MCF 10A (cell line): ENCODE results near the gene HPS3. TPM values are rescaled to one million over a fixed set of nuclear protein-coding genes. Genes with fewer than 3 reads are reported as not detected.
A peak's percentile ranks its signal among the peaks of the same experiment; 100 is the strongest.

Experiments used
- BruUV-seq: library from RNA; stranded (reverse); fragments of 400-500 nt; replicated peaks from 2 replicates; lab custom pipeline; 2021; lab: Mats Ljungman, UMichigan
- CTCF ChIA-PET: fragments of 300-600 bp; sonication (Branson Sonifier 250); formaldehyde crosslinking; extraction: SDS; loops from one replicate; lab custom pipeline; 2021; ENCODE audit warnings: antibody characterized with exemption, inconsistent platforms; lab: Yijun Ruan, JAX
- POLR2A ChIA-PET: fragments of 300-600, 350-650 bp; sonication (Branson Sonifier 250); formaldehyde crosslinking; extraction: SDS; loops from one replicate; lab custom pipeline; 2020; ENCODE audit warnings: antibody characterized with exemption, inconsistent platforms; lab: Yijun Ruan, JAX
- DNase-seq: peaks from one replicate; pipeline ENCODE4 v3.0.0-alpha.2; 2018; ENCODE audit not compliant: unreplicated experiment
- H3K27ac Mint-ChIP-seq: one replicate; pipeline ENCODE4 v1.8.0; 2022; ENCODE audit warnings: mild to moderate bottlenecking, low read depth, mixed read lengths; ENCODE audit not compliant: unreplicated experiment
- H3K27me3 Mint-ChIP-seq: one replicate; pipeline ENCODE4 v1.8.0; 2022; ENCODE audit warnings: mixed read lengths; ENCODE audit not compliant: insufficient read depth, unreplicated experiment
- H3K36me3 Mint-ChIP-seq: one replicate; pipeline ENCODE4 v1.8.0; 2022; ENCODE audit warnings: mild to moderate bottlenecking, moderate library complexity, mixed read lengths; ENCODE audit not compliant: insufficient read depth, unreplicated experiment
- H3K4me1 Mint-ChIP-seq: one replicate; pipeline ENCODE4 v1.8.0; 2022; ENCODE audit warnings: mixed read lengths; ENCODE audit not compliant: insufficient read depth, unreplicated experiment
- H3K4me3 Mint-ChIP-seq: one replicate; pipeline ENCODE4 v1.8.0; 2022; ENCODE audit warnings: mild to moderate bottlenecking, moderate library complexity, mixed read lengths; ENCODE audit not compliant: unreplicated experiment
- H3K9me3 Mint-ChIP-seq: one replicate; pipeline ENCODE4 v1.8.0; 2022; ENCODE audit warnings: mixed read lengths; ENCODE audit not compliant: unreplicated experiment
- CTCF ChIP-seq: fragments of 200-600 bp; IDR thresholded peaks from one replicate; pipeline ENCODE4 v1.8.0; 2022; ENCODE audit warnings: antibody characterized with exemption, mild to moderate bottlenecking; ENCODE audit not compliant: unreplicated experiment
- intact Hi-C: fragments of 100-400 bp; cut with micrococcal nuclease; formaldehyde crosslinking; loops from 2 replicates; pipeline ENCODE4 v1.14.1; 2022
- total RNA-seq: library from RNA; stranded (reverse); gene quantifications from 2 replicates; pipeline ENCODE4 v1.2.3, GENCODE V29; 2022

HPS3 gene
- total RNA-seq, 1 experiment from 2014 or later, result 7.7 TPM

GRCh38 chr3:149131589-149131988 lies 2.2 kb downstream of the HPS3 start:
- TF ChIP-seq CTCF, result no peak
- H3K36me3 Mint-ChIP-seq, result no peaks in the 10 kb centered on the region
- peak overlapping the region; percentile 17 for H3K27ac Mint-ChIP-seq
- ChIA-PET POLR2A (no interaction called here), CTCF (interaction anchor here (0.6 to 4.8 kb wide), 4 partner anchors 12 to 143 kb away, joined by 3 to 60 read pairs (median 4); no protein-coding TSS in a partner anchor)
- peak overlapping the region; percentile 93 for H3K4me3 Mint-ChIP-seq
- no peaks in the 10 kb centered on the region for H3K9me3 Mint-ChIP-seq
- H3K27me3 Mint-ChIP-seq, result no peaks in the 10 kb centered on the region
- intact Hi-C loops, result no loop called here
- peaks cover 28% of the 10 kb centered on the region for H3K4me1 Mint-ChIP-seq
- no peak for DNase-seq
- no TSS peak for BruUV-seq

- no peak for DNase-seq
- POLR2A ChIA-PET, result interaction anchor here (0.7 kb wide), 1 partner anchor 13 kb away, joined by 3 read pairs; no protein-coding TSS in a partner anchor
- no TSS peak for BruUV-seq
Measured at GRCh38 chr3:149134575-149134974, 5.1 kb downstream of the HPS3 start.

DNA sequence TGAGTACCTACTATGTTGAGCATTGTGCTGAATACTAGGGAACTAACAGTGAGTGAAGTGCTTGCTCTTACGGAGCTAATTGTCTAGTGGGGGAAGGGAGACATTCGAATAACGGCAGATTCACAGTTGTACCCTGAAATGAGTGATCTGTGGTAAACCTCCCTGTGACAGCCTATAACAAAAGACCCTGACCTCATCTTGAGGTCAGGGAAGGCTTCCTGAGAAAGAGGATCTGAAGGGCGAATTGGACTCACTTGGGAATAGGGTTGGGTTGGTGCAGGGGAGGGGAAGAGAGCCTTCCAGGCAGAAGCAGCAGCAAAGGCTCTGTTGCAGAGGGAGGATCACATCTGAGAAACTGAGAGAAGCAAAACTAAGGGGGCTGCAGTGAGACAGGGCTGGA lies 13.2 kb downstream of the HPS3 start:
- H3K36me3 Mint-ChIP-seq, result peaks cover 12% of the 10 kb centered on the region
- H3K27me3 Mint-ChIP-seq, result no peaks in the 10 kb centered on the region
- no peak for DNase-seq
- no peaks in the 10 kb centered on the region for H3K4me1 Mint-ChIP-seq
- POLR2A ChIA-PET, result no interaction called here
- BruUV-seq, result no TSS peak
- no peak for TF ChIP-seq CTCF
- intact Hi-C loops, result no loop called here
- CTCF ChIA-PET, result interaction anchor here (0.5 kb wide), 1 partner anchor 22 kb away, joined by 4 read pairs; no protein-coding TSS in a partner anchor
- no peak overlapping the region for H3K4me3 Mint-ChIP-seq
- H3K27ac Mint-ChIP-seq, result no peak overlapping the region
- no peaks in the 10 kb centered on the region for H3K9me3 Mint-ChIP-seq

More at GRCh38 chr3:149134575-149134974, 5.1 kb downstream of the HPS3 start:
- CTCF ChIA-PET, result interaction anchor here (0.6 to 1.5 kb wide), 2 partner anchors 13 to 15 kb away, joined by 3 to 5 read pairs; no protein-coding TSS in a partner anchor
- Mint-ChIP-seq H3K36me3 (no peaks in the 10 kb centered on the region), H3K4me1 (peaks cover 22% of the 10 kb centered on the region), H3K9me3 (no peaks in the 10 kb centered on the region), H3K4me3 (no peak overlapping the region), H3K27me3 (no peaks in the 10 kb centered on the region), H3K27ac (no peak overlapping the region)
- intact Hi-C loops, result no loop called here
- no peak for TF ChIP-seq CTCF

DNA sequence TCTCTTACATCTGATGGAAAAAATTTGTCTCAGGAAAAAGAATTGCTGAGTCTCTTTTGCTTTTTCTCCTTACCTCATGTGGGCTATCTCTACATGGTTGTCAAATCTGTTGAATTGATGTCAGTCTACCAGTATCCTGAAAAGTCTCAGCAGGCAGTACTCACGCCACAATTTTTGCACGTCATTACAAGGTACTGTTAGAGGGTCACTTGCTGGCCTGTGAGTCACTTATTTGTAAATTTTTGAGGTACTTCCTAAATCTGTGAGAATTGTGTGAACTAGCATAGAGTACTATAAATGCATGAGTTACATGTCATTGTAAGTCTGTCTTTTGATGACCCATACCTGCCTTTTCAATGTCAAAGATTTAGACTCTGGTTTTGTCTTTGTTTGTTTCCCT lies 15.9 kb downstream of the HPS3 start:
- TF ChIP-seq CTCF, result no peak
- peaks cover 37% of the 10 kb centered on the region for H3K36me3 Mint-ChIP-seq
- H3K4me1 Mint-ChIP-seq, result no peaks in the 10 kb centered on the region
- BruUV-seq, result no TSS peak
- H3K27me3 Mint-ChIP-seq, result no peaks in the 10 kb centered on the region
- no peak overlapping the region for H3K27ac Mint-ChIP-seq
- CTCF ChIA-PET, result interaction anchor here (1.3 kb wide), 1 partner anchor 10 kb away, joined by 3 read pairs; no protein-coding TSS in a partner anchor
- H3K9me3 Mint-ChIP-seq, result no peaks in the 10 kb centered on the region
- POLR2A ChIA-PET, result no interaction called here
- intact Hi-C loops, result no loop called here
- no peak overlapping the region for H3K4me3 Mint-ChIP-seq
- DNase-seq, result no peak
